Esophagus squamous epithelium (tissue), 5 donors: Measurements from ENCODE around the gene MIEF1. TPM values are rescaled to one million over a fixed set of nuclear protein-coding genes. Genes with fewer than 3 reads are reported as not detected.

Experiments
- DNase-seq: peaks from one replicate; lab custom pipeline; 2025; lab: John Stamatoyannopoulos, UW
- H3K27ac ChIP-seq, 4 donors: fragments of 200-600 bp; sonication (generic); one replicate each; pipeline ENCODE4 v1.5.1; 2016 to 2019; ENCODE audit warnings: mild to moderate bottlenecking in 1 of 4
- H3K27me3 ChIP-seq, 4 donors: fragments of 200-600 bp; sonication (generic); 1 replicate in 3 of 4; 2 replicates in 1 of 4; pipeline versions ENCODE4 v1.5.1 to v1.6.0; 2017 to 2021; ENCODE audit warnings: antibody characterized with exemption in 1 of 4
- H3K36me3 ChIP-seq, 3 donors: fragments of 200-600 bp; sonication (generic); one replicate each; pipeline ENCODE4 v1.5.1; 2016 to 2019
- H3K4me1 ChIP-seq, 3 donors: fragments of 200-600 bp; sonication (generic); one replicate each; pipeline ENCODE4 v1.5.1; 2017 to 2019
- H3K4me3 ChIP-seq, 4 donors: fragments of 200-600 bp; sonication (generic); 1 replicate in 3 of 4; 2 replicates in 1 of 4; pipeline ENCODE4 v1.5.1; 2016 to 2019; ENCODE audit warnings: mild to moderate bottlenecking in 2 of 4, moderate library complexity in 1 of 4
- H3K9me3 ChIP-seq, 3 donors: fragments of 200-600 bp; sonication (generic); one replicate each; pipeline ENCODE4 v1.5.1; 2016 to 2019
- POLR2A ChIP-seq, 4 donors: fragments of 450-650 bp; IDR thresholded peaks; one replicate each; pipeline ENCODE4 v1.6.1; 2017; ENCODE audit warnings: antibody characterized with exemption in 4 of 4, mild to moderate bottlenecking in 4 of 4, moderate library complexity in 3 of 4
- WGBS, 2 donors: methylation state at CpG; one replicate each; pipeline ENCODE4 v1.1.5; 2018; 5-methylcytosine and 5-hydroxymethylcytosine counted together
- intact Hi-C: fragments of 100-400 bp; cut with DNase I; formaldehyde crosslinking; loops from one replicate; pipeline ENCODE4 v1.15.0; 2022
- total RNA-seq, 4 donors: library from RNA; depleted of rRNA; stranded (reverse); fragments of >200 nt; gene quantifications; one replicate each; pipeline ENCODE4 v1.1.0, GENCODE V29; 2016
- TF ChIP-seq, protein P1 (sequence below), 6 experiments: fragments of 450-650 bp in 4 of 6; fragments of 200-600 bp in 2 of 6; sonication (generic) in 2 of 6; IDR thresholded peaks; one replicate each; pipeline ENCODE4 v1.5.1; 2016 to 2019; ENCODE audit warnings: antibody characterized with exemption in 6 of 6, mild to moderate bottlenecking in 4 of 6, moderate library complexity in 4 of 6
- donor health status: DM: yes; HTN: yes; CAD: no.

Gene MIEF1
- total RNA-seq, 4 donors from 2014 or later, result 21.4 to 34.2 (median 23.9) TPM

GRCh38 chr22:39477542-39477941 lies 24.5 kb upstream of the MIEF1 start:
- H3K27ac ChIP-seq, result no peak overlapping the region
- no peaks in the 10 kb centered on the region for H3K27me3 ChIP-seq
- no peaks in the 10 kb centered on the region for H3K9me3 ChIP-seq
- no peak overlapping the region for H3K4me3 ChIP-seq
- 80 to 86% methylated on average over 5 to 7 of the region's 9 CpGs for WGBS, 2 donors
- intact Hi-C loops, result no loop called here
- DNase-seq, result no peak
- H3K36me3 ChIP-seq, result no peaks in the 10 kb centered on the region
- peaks cover 3 to 28% (median 9%) of the 10 kb centered on the region in 3 donors for H3K4me1 ChIP-seq
- TF ChIP-seq POLR2A (IDR thresholded peaks at IDR 0.05), result no peak
- TF ChIP-seq, protein P1, sequence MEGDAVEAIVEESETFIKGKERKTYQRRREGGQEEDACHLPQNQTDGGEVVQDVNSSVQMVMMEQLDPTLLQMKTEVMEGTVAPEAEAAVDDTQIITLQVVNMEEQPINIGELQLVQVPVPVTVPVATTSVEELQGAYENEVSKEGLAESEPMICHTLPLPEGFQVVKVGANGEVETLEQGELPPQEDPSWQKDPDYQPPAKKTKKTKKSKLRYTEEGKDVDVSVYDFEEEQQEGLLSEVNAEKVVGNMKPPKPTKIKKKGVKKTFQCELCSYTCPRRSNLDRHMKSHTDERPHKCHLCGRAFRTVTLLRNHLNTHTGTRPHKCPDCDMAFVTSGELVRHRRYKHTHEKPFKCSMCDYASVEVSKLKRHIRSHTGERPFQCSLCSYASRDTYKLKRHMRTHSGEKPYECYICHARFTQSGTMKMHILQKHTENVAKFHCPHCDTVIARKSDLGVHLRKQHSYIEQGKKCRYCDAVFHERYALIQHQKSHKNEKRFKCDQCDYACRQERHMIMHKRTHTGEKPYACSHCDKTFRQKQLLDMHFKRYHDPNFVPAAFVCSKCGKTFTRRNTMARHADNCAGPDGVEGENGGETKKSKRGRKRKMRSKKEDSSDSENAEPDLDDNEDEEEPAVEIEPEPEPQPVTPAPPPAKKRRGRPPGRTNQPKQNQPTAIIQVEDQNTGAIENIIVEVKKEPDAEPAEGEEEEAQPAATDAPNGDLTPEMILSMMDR (IDR thresholded peaks at IDR 0.05), result no peak

- TF ChIP-seq POLR2A (IDR thresholded peaks at IDR 0.05), result no peak
- TF ChIP-seq, protein P1 (IDR thresholded peaks at IDR 0.05), result no peak
- intact Hi-C loops, result no loop called here
- peaks cover 0 to 23% (median 5%) of the 10 kb centered on the region in 3 donors for H3K4me1 ChIP-seq
- peaks cover 0 to 1% (median 0%) of the 10 kb centered on the region in 4 donors for H3K27me3 ChIP-seq
- no peak for DNase-seq
- no peak overlapping the region for H3K4me3 ChIP-seq
- no peak overlapping the region for H3K27ac ChIP-seq
- WGBS, 2 donors, result no CpG with 5 or more reads among the region's 9 CpGs
- H3K9me3 ChIP-seq, result no peaks in the 10 kb centered on the region
- H3K36me3 ChIP-seq, result no peaks in the 10 kb centered on the region
Measured at GRCh38 chr22:39478441-39478850, 23.6 kb upstream of the MIEF1 start.

- WGBS, 2 donors, result 21% methylated on average over 2 of the region's 3 CpGs; no CpG with 5 or more reads in 1 of the 2 donors
- no peak for TF ChIP-seq POLR2A (IDR thresholded peaks at IDR 0.05)
- TF ChIP-seq, protein P1 (IDR thresholded peaks at IDR 0.05), result no peak
- peaks cover 0 to 5% (median 0%) of the 10 kb centered on the region in 4 donors for H3K27me3 ChIP-seq
- no peak for DNase-seq
- H3K36me3 ChIP-seq, result no peaks in the 10 kb centered on the region
- intact Hi-C loops, result no loop called here
- no peaks in the 10 kb centered on the region for H3K9me3 ChIP-seq
- H3K4me3 ChIP-seq, result no peak overlapping the region
- peaks cover 0 to 16% (median 5%) of the 10 kb centered on the region in 3 donors for H3K4me1 ChIP-seq
- H3K27ac ChIP-seq, result no peak overlapping the region
Measured at GRCh38 chr22:39479254-39479653, 22.8 kb upstream of the MIEF1 start.

GRCh38 chr22:39480557-39480956 lies 21.5 kb upstream of the MIEF1 start:
- Histone ChIP-seq H3K9me3 (no peaks in the 10 kb centered on the region), H3K27ac (no peak overlapping the region), H3K36me3 (no peaks in the 10 kb centered on the region), H3K4me3 (no peak overlapping the region), H3K27me3 (peaks cover 0 to 5% (median 0%) of the 10 kb centered on the region in 4 donors), H3K4me1 (peaks cover 0 to 6% (median 0%) of the 10 kb centered on the region in 3 donors)
- intact Hi-C loops, result no loop called here
- 80% methylated on average over 1 of the region's 1 CpG; no CpG with 5 or more reads in 1 of the 2 donors for WGBS, 2 donors
- DNase-seq, result no peak
- TF ChIP-seq, protein P1 (IDR thresholded peaks at IDR 0.05), result no peak
- TF ChIP-seq POLR2A (IDR thresholded peaks at IDR 0.05), result no peak

DNA sequence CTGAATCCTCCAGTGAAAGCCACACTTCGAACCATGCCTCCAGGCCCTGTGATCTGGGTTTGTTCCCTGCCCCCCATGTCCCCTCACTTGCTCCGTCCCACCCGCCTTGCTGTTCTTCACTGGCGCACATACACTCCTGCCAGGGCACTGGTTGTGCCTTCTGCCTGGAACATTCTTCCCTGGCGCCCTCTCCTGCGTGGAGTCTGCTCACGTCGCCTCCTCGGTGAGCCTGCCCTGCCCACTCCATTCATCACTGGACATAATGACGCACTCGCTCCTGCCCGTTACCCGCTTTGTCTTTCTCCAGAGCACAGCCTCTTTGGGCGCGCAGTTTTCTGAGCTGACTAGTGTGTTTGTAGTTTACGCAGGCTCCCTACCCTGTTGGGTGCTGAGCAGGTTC lies 21.0 kb upstream of the MIEF1 start:
- Histone ChIP-seq H3K27ac (no peak overlapping the region), H3K27me3 (peaks cover 0 to 5% (median 0%) of the 10 kb centered on the region in 4 donors), H3K4me3 (no peak overlapping the region), H3K4me1 (peaks cover 0 to 6% (median 0%) of the 10 kb centered on the region in 3 donors), H3K9me3 (no peaks in the 10 kb centered on the region), H3K36me3 (no peaks in the 10 kb centered on the region)
- 88 to 91% methylated on average over 16 of the region's 16 CpGs for WGBS, 2 donors
- TF ChIP-seq POLR2A (IDR thresholded peaks at IDR 0.05), result no peak
- TF ChIP-seq, protein P1 (IDR thresholded peaks at IDR 0.05), result no peak
- no peak for DNase-seq
- intact Hi-C loops, result no loop called here
